OCI-LY3 (cell line): ENCODE results near the gene ERC2.

Experiments
- EZH2phosphoT487 ChIP-seq: fragments of 200-600 bp; shearing (Covaris generic); IDR thresholded peaks from 2 replicates; pipeline ENCODE4 v1.6.1; 2018; ENCODE audit warnings: antibody characterized with exemption, mixed run types, low read depth
- TF ChIP-seq, protein P1 (sequence below): fragments of 200-600, 300-600 bp; sonication (generic); IDR thresholded peaks from 2 replicates; pipeline ENCODE4 v1.5.1; 2014; ENCODE audit warnings: antibody characterized with exemption, low read length, low read depth

DNA sequence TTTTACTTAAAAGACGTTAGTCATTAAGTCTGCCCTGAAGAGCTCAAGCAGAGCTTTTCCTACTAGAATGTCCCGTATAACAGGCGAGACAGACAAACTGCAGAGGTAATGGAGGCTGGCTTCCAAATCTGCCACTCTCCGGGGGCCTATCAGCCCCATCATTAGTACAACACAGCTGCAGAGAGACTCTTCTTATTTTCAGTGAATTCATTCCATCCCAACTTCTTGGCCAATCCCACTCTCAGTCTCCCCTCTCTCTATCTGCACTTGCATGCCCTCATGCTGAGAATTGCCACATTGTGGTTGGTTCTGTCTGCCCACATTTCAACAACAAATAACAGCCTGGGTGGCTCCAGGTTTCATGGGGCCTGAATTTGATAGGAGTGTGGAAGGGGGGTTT lies 412.7 kb downstream of the ERC2 start:
- TF ChIP-seq, protein P1, sequence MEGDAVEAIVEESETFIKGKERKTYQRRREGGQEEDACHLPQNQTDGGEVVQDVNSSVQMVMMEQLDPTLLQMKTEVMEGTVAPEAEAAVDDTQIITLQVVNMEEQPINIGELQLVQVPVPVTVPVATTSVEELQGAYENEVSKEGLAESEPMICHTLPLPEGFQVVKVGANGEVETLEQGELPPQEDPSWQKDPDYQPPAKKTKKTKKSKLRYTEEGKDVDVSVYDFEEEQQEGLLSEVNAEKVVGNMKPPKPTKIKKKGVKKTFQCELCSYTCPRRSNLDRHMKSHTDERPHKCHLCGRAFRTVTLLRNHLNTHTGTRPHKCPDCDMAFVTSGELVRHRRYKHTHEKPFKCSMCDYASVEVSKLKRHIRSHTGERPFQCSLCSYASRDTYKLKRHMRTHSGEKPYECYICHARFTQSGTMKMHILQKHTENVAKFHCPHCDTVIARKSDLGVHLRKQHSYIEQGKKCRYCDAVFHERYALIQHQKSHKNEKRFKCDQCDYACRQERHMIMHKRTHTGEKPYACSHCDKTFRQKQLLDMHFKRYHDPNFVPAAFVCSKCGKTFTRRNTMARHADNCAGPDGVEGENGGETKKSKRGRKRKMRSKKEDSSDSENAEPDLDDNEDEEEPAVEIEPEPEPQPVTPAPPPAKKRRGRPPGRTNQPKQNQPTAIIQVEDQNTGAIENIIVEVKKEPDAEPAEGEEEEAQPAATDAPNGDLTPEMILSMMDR: no peak
- no peak for TF ChIP-seq EZH2phosphoT487
